ENCODE data around the gene PAM. TPM values are rescaled to one million over a fixed set of nuclear protein-coding genes. Genes with fewer than 3 reads are reported as not detected.

The PAM gene
- total and polyA plus RNA-seq, 11 donors: 569 to 1,548 (median 1,087) TPM

- Histone ChIP-seq H3K9me3 (no peaks in the 10 kb centered on the region), H3K4me3 (no peak overlapping the region), H3K36me3 (peaks cover 0 to 34% (median 18%) of the 10 kb centered on the region in 9 donors), H3K4me1 (peaks cover 0 to 42% (median 20%) of the 10 kb centered on the region in 12 donors), H3K27ac (peak overlapping the region in 3 of 12 donors; percentile 7 to 42 (median 12)), H3K27me3 (no peaks in the 10 kb centered on the region)
- ATAC-seq: peak in 2 of 4 donors; percentile 29 to 45
- no peak for DNase-seq
- WGBS, 4 donors: 40 to 43% (median 42%) methylated on average over 4 of the region's 4 CpGs
- TF ChIP-seq CTCF (IDR thresholded peaks at IDR 0.05) (no peak), POLR2A (IDR thresholded peaks at IDR 0.05) (no peak)
- intact Hi-C loops (cut with DNase I): loop anchor here in 1 of 10 donors (10.0 kb wide), 1 partner anchor 58 kb away; no protein-coding TSS in a partner anchor
Observed at GRCh38 chr5:102922799-102923477, 167.8 kb downstream of the PAM start.

GRCh38 chr5:102924963-102925362 lies 169.9 kb downstream of the PAM start:
- TF ChIP-seq POLR2A (IDR thresholded peaks at IDR 0.05): no peak
- TF ChIP-seq CTCF (IDR thresholded peaks at IDR 0.05): no peak
- H3K27ac ChIP-seq: no peak overlapping the region

DNA sequence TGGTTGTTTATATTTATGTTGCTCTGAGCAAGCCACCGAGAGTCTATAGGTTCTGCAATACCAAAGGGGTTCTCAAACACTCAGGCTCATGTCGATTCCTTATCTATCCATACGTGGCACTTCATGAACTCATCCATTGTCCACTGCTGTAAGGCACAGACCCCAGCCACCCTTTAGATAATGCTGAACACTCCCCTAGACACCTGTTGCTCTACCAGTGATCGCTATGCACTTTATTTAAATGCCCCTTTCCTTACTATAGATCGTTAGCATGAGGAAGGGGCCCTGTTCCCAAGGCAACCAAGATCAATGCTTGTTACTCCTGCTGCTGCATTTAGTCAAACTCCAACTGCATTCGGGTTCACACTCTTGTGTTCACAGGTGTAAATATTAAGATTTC lies 171.9 kb downstream of the PAM start:
- WGBS, 4 donors: 76 to 87% (median 82%) methylated on average over 6 of the region's 6 CpGs

More at GRCh38 chr5:102924963-102925362, 169.9 kb downstream of the PAM start:
- peaks cover 0 to 38% (median 20%) of the 10 kb centered on the region in 12 donors for H3K4me1 ChIP-seq
- H3K27me3 ChIP-seq: no peaks in the 10 kb centered on the region
- ATAC-seq: no peak
- 93 to 97% (median 96%) methylated on average over 2 of the region's 2 CpGs for WGBS, 4 donors
- no peaks in the 10 kb centered on the region for H3K9me3 ChIP-seq
- no peak overlapping the region for H3K4me3 ChIP-seq
- intact Hi-C loops (cut with DNase I): loop anchor here in 2 of 10 donors (5.0 to 10.0 kb wide), 2 partner anchors 48 to 60 kb away; no protein-coding TSS in a partner anchor
- peaks cover 0 to 48% (median 18%) of the 10 kb centered on the region in 9 donors for H3K36me3 ChIP-seq
- no peak for DNase-seq

More for the DNA sequence above, 171.9 kb downstream of the PAM start:
- Histone ChIP-seq H3K27me3 (no peaks in the 10 kb centered on the region), H3K9me3 (no peaks in the 10 kb centered on the region), H3K27ac (no peak overlapping the region), H3K4me1 (peaks cover 0 to 39% (median 18%) of the 10 kb centered on the region in 12 donors), H3K4me3 (no peak overlapping the region), H3K36me3 (peaks cover 0 to 51% (median 18%) of the 10 kb centered on the region in 9 donors)
- TF ChIP-seq CTCF (IDR thresholded peaks at IDR 0.05) (no peak), POLR2A (IDR thresholded peaks at IDR 0.05) (no peak)
- DNase-seq (no peak), ATAC-seq (no peak)
- intact Hi-C loops (cut with DNase I): loop anchor here in 2 of 10 donors (5.0 to 10.0 kb wide), 2 partner anchors 50 to 62 kb away; no protein-coding TSS in a partner anchor

All from heart left ventricle (tissue), 16 donors.